ENCODE measurements around the gene CYB561. TPM values are rescaled to one million over a fixed set of nuclear protein-coding genes. Genes with fewer than 3 reads are reported as not detected.
A peak's percentile ranks its signal among the peaks of the same experiment; 100 is the strongest.

Gene CYB561
- total and polyA plus RNA-seq, 9 of the 15 experiments (the other 6 are each of a cell fraction or from before 2014, with no cell fraction given): 4.0 to 30.8 (median 17.4) TPM

DNA sequence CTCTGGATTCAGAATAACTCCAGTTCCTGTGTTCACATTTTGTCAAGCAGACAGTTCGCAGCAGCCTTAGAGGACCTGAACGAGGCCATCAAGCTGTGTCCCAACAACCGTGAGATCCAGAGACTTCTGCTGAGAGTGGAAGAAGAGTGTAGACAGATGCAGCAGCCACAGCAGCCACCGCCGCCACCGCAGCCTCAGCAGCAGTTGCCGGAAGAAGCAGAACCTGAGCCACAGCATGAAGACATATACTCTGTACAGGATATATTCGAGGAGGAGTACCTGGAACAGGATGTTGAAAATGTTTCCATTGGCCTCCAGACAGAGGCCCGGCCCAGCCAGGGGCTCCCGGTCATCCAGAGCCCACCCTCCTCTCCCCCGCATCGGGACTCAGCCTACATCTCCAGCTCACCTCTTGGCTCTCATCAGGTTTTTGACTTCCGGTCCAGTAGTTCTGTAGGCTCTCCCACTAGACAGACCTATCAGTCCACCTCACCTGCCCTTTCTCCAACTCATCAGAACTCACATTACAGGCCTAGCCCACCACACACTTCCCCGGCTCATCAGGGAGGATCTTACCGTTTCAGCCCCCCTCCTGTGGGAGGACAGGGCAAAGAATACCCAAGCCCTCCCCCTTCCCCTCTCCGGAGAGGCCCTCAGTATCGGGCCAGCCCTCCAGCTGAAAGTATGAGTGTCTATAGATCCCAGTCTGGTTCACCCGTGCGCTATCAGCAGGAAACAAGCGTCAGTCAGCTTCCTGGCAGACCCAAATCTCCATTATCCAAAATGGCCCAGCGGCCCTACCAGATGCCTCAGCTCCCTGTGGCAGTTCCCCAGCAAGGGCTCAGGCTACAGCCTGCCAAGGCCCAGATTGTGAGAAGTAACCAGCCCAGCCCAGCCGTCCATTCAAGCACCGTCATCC is 25.9 kb downstream of the CYB561 start (continued):
- TF ChIP-seq TCF7L2 (IDR thresholded peaks at IDR 0.05; ENCODE audit: low read depth, low read length): no peak; the same call in 1 of the 2 replicates
- no peak for TF ChIP-seq ATF2 (CRISPR knock-in tag; IDR thresholded peaks at IDR 0.05)
- no peak for TF ChIP-seq EWSR1 (IDR thresholded peaks at IDR 0.05; ENCODE audit: borderline replicate concordance, low read depth, partially characterized antibody)
- TF ChIP-seq BCOR (IDR thresholded peaks at IDR 0.05): 0 out of 2 replicates have a peak, but pooled peaks have one; percentile 23
- TF ChIP-seq, protein P1, sequence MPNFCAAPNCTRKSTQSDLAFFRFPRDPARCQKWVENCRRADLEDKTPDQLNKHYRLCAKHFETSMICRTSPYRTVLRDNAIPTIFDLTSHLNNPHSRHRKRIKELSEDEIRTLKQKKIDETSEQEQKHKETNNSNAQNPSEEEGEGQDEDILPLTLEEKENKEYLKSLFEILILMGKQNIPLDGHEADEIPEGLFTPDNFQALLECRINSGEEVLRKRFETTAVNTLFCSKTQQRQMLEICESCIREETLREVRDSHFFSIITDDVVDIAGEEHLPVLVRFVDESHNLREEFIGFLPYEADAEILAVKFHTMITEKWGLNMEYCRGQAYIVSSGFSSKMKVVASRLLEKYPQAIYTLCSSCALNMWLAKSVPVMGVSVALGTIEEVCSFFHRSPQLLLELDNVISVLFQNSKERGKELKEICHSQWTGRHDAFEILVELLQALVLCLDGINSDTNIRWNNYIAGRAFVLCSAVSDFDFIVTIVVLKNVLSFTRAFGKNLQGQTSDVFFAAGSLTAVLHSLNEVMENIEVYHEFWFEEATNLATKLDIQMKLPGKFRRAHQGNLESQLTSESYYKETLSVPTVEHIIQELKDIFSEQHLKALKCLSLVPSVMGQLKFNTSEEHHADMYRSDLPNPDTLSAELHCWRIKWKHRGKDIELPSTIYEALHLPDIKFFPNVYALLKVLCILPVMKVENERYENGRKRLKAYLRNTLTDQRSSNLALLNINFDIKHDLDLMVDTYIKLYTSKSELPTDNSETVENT (CRISPR knock-in tag; IDR thresholded peaks at IDR 0.05): no peak
- peak in 1 of 2 experiments; percentile 76; a peak in 2 of 4 replicates for TF ChIP-seq ZMIZ1 (IDR thresholded peaks at IDR 0.05; ENCODE audit: low read depth in 2 of 2, low read length in 2 of 2)
- no peak for TF ChIP-seq RAD51 (IDR thresholded peaks at IDR 0.05; ENCODE audit: borderline replicate concordance, low read depth)
- TF ChIP-seq TCF3 (CRISPR knock-in tag; IDR thresholded peaks at IDR 0.05): peak; percentile 90
- no peak for TF ChIP-seq ZNF263 (CRISPR knock-in tag; IDR thresholded peaks at IDR 0.05; ENCODE audit: borderline replicate concordance)
- TF ChIP-seq, protein P2, sequence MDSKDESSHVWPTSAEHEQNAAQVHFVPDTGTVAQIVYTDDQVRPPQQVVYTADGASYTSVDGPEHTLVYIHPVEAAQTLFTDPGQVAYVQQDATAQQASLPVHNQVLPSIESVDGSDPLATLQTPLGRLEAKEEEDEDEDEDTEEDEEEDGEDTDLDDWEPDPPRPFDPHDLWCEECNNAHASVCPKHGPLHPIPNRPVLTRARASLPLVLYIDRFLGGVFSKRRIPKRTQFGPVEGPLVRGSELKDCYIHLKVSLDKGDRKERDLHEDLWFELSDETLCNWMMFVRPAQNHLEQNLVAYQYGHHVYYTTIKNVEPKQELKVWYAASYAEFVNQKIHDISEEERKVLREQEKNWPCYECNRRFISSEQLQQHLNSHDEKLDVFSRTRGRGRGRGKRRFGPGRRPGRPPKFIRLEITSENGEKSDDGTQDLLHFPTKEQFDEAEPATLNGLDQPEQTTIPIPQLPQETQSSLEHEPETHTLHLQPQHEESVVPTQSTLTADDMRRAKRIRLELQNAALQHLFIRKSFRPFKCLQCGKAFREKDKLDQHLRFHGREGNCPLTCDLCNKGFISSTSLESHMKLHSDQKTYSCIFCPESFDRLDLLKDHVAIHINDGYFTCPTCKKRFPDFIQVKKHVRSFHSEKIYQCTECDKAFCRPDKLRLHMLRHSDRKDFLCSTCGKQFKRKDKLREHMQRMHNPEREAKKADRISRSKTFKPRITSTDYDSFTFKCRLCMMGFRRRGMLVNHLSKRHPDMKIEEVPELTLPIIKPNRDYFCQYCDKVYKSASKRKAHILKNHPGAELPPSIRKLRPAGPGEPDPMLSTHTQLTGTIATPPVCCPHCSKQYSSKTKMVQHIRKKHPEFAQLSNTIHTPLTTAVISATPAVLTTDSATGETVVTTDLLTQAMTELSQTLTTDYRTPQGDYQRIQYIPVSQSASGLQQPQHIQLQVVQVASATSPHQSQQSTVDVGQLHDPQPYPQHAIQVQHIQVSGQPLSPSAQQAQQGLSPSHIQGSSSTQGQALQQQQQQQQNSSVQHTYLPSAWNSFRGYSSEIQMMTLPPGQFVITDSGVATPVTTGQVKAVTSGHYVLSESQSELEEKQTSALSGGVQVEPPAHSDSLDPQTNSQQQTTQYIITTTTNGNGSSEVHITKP (IDR thresholded peaks at IDR 0.05; ENCODE audit: partially characterized antibody): no peak
- no peak for TF ChIP-seq TBP (optimal IDR thresholded peaks at IDR 0.05; ENCODE audit: low read depth, low read length)
- TF ChIP-seq SIRT6 (IDR thresholded peaks at IDR 0.05; ENCODE audit: low read depth, low read length): no peak
- TF ChIP-seq, protein P3, sequence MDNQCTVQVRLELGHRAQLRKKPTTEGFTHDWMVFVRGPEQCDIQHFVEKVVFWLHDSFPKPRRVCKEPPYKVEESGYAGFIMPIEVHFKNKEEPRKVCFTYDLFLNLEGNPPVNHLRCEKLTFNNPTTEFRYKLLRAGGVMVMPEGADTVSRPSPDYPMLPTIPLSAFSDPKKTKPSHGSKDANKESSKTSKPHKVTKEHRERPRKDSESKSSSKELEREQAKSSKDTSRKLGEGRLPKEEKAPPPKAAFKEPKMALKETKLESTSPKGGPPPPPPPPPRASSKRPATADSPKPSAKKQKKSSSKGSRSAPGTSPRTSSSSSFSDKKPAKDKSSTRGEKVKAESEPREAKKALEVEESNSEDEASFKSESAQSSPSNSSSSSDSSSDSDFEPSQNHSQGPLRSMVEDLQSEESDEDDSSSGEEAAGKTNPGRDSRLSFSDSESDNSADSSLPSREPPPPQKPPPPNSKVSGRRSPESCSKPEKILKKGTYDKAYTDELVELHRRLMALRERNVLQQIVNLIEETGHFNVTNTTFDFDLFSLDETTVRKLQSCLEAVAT (IDR thresholded peaks at IDR 0.05): no peak
